HG03135 (cell line): Measurements from ENCODE around the gene COX6A2.

ENCODE experiments used
- ATAC-seq: cut with Tn5 transposase; IDR thresholded peaks from one replicate; pipeline ENCODE4 v1.9.1; 2021; ENCODE audit warnings: mild to moderate bottlenecking, moderate library complexity; ENCODE audit not compliant: unreplicated experiment

The COX6A2 gene

GRCh38 chr16:31428279-31428597, at the start of gene COX6A2:
TSS of gene COX6A2 (minus strand) at chr16:31428360. CDS start at chr16:31428325, 35 bp downstream.
- ATAC-seq, result no peak

- no peak for ATAC-seq
These were observed 49.4 kb upstream of the COX6A2 start for GRCh38 chr16:31477220-31478216.

GRCh38 chr16:31476303-31477219, 48.4 kb upstream of the COX6A2 start:
- peak; percentile 42 for ATAC-seq

- no peak for ATAC-seq
These were observed 47.8 kb upstream of the COX6A2 start for GRCh38 chr16:31475946-31476302.

- ATAC-seq, result no peak
These were observed 46.9 kb upstream of the COX6A2 start for GRCh38 chr16:31474773-31475738.

- no peak for ATAC-seq
These were observed 46.1 kb upstream of the COX6A2 start for GRCh38 chr16:31474173-31474714.

GRCh38 chr16:31473264-31473984, 45.3 kb upstream of the COX6A2 start:
- no peak for ATAC-seq

- no peak for ATAC-seq
These were observed 44.6 kb upstream of the COX6A2 start for GRCh38 chr16:31472709-31473203.

- ATAC-seq, result no peak
These were observed 43.9 kb upstream of the COX6A2 start, which contains the start of gene TGFB1I1 for GRCh38 chr16:31471875-31472708. TSS of gene TGFB1I1 (plus strand) at chr16:31472152. CDS start at chr16:31472189, 37 bp downstream.

- no peak for ATAC-seq
These were observed 43.2 kb upstream of the COX6A2 start for GRCh38 chr16:31471241-31471874.

- ATAC-seq, result no peak
These were observed 42.5 kb upstream of the COX6A2 start for GRCh38 chr16:31470615-31471014.

- no peak for ATAC-seq
These were observed 39.7 kb upstream of the COX6A2 start for GRCh38 chr16:31467858-31468257.

- ATAC-seq, result peak; percentile 67
These were observed 39.1 kb upstream of the COX6A2 start for GRCh38 chr16:31467151-31467773.

GRCh38 chr16:31466381-31466841, 38.3 kb upstream of the COX6A2 start:
- no peak for ATAC-seq

- no peak for ATAC-seq
These were observed 37.7 kb upstream of the COX6A2 start for GRCh38 chr16:31465788-31466370.

GRCh38 chr16:31464781-31465260, 36.7 kb upstream of the COX6A2 start:
- ATAC-seq, result no peak

GRCh38 chr16:31464348-31464769, 36.2 kb upstream of the COX6A2 start:
- ATAC-seq, result no peak
